ENCODE measurements around the gene FBXO24.

DNA sequence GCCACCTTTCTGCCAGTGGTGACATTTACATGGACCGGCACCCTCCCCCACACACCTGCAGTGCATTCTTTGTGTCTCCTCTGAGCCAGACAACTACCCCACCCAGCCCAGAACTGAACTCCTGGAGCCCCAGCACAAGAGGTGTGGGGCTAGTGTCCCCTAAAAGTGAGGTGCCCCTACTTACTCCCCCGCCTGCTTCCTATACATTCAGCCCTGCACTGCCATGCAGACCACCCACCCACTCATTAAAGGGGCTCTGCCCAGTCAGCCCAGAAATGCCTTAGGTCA is 14.4 kb upstream of the FBXO24 start:
- TF ChIP-seq CTCF (conservative IDR thresholded peaks at IDR 0.05 in 1 of 2, IDR thresholded peaks at IDR 0.05 in 1 of 2; ENCODE audit: low read depth in 1 of 2, low read length in 2 of 2) (no peak), EZH2 (IDR thresholded peaks at IDR 0.05; ENCODE audit: low read length, missing control alignments) (no peak)
